Stimulated activated CD8-positive, alpha-beta memory T cell treated with anti-CD3 and anti-CD28 coated beads, Interleukin-4, amount 100 ng/mL, for 1 hour (primary cell): Measurements from ENCODE around the gene GPRC5D.

ENCODE experiments used
- DNase-seq, 2 donors: peaks; one replicate each; pipeline ENCODE4 v3.0.0-alpha.2; 2020; ENCODE audit warnings: low read depth in 2 of 2, low spot score in 1 of 2

The GPRC5D gene

DNA sequence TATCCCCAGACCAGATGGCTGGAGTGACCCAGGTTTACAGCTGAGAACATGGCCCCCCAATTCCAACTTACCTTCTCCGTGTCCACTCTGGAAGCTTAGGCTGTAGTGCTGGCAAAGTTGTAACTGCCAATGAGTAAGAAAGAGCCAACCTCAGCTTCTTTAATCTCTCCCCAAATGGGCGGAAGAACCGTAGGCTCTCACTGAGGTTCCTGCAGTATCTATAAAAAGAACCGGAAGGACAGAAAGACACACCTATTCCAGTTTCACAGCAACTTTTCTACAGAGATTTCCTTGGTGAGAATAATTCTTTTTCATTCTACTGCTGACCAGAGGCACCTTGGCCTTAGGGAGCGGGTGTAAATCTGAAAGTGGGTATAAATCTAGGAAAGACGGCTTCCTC is at the start of gene GPRC5D:
TSS of gene GPRC5D (minus strand) at position 135 of the 400 bp plus-strand sequence. CDS start 1,786 bp downstream, outside the sequence.
- DNase-seq, result no peak

DNA sequence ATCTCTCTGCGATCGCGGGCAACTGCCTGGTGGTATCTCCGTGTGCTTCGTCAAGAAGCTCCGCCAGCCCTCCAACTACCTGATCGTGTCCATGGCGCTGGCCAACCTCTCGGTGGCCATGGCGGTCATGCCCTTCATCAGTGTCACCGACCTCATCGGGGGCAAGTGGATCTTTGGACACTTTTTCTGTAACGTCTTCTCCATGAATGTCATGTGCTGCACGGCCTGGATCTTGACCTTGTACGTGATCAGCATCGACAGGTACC is 49.7 kb upstream of the GPRC5D start:
- no peak for DNase-seq

DNA sequence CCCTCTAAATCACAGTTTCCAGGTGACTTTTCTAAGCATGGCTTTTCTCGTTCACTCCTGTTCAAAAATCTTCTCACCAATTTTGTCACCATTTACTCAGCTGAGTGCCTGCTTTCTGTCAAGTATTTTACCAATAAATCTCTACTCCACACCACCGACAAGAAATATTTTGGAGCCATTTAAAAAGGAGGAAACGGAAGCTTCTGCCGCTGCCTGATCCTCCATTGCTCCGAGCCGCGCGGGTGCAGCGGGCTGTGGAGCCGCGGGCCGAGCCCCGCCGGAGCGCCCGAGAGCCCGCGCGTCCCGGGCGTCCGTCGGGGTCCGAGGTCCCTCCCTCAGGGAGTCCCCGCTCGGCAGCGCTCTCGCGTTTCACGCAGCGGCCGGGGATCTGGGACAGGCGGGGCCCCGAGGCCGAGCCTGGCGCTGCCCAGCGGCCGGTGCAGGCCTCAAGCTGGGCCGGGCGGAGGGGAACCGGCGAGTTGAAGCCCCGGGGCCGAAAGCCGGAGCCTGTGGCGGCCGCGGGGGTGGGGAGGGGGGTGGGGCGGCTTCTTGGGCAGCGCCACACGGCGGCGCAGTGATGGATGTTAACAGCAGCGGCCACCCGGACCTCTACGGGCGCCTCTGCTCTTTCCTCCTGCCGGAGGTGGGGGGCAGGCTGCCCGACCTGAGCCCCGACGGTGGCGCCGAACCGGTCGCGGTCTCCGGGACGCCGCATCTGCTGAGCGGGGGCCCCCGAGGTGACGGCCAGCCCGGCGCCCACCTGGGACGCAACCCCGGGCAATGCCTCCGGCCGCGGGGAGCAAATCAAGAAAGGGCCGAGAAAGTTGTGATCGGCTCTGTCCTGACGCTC is 49.2 kb upstream of the GPRC5D start:
- DNase-seq, result no peak

DNA sequence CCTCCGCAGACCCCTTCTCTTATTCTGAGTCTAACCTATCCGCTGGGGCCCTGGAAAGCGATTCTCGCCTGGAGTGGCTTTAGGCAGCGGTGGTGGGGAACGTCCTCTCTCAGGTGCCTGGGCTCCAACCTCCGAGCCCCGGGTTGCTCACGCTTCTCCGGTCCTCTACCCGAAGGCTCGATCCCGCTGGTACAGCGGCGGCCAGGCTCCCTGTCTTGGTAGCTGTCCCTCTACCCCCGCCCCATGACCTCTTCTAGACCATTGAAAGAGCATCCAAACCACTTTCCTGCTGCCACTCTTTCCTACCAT is 48.6 kb upstream of the GPRC5D start:
- no peak for DNase-seq

DNA sequence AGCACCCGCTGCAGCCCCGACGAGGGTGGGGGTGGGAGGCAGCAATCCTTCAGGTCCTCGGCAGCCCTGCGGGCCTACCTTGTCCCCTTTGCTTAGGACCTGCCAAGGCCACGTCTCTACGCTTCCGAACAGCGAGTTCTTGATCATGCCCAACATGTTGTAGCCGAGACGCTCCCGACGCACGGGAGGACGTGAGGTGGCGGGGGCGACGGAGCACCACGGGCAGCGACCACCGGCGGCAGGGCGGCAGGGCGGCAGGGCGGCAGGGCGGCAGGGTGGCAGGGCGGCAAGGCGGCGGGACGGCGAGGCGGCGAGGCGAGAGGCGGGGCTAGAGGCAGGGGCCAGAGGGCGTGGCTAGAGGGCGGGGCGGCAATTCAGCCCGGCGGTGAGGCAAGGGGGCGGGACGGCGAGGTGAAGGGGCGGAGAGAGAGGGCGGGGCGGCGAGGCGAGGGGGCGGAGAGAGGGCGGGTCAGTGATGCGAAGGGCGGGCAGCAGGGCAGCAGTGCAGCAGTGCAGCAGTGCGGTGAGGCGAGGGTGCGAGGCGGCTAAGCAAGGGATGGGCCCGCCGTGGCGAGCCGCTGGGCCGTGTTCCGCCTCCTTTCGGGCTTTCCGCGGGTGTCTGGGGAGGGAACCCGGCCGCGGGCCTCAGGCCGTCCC is 48.1 kb upstream of the GPRC5D start, which contains the start of gene HEBP1:
TSS of gene HEBP1 (minus strand) at position 307 of the 657 bp plus-strand sequence. CDS start at position 156, 151 bp downstream.
- peak; percentile 94 to 97 for DNase-seq

DNA sequence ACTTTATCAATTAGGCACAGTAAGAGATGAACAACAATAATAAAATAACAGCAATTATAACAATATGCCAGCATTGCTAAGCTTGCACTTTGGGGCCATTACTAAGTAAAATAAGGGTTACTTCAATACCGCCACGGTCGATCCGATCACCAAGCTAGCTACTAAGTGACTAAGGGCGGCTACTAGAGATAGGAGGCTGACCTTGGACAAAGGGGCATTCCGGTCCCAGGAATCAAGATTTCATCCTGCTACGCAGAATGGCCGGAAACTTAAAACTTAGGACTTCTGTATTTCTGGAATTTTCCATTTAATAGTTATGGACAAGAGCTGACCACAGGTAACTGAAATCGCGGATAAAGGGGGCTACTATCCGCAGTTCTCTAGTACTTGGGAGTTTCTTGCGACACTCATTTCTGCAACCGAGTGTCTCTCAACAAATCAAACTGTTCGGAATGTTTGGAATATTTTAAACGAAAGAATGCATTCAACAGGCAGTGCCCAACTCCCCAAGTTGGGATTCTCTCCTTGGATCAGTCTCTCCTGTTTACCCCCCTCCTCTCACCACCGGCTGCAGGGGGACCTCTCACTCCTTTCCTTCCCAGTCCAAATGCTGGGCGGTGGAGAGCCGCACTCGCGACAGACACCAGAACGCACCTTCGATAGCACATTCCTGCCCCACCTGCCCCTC is 47.4 kb upstream of the GPRC5D start:
- no peak for DNase-seq

DNA sequence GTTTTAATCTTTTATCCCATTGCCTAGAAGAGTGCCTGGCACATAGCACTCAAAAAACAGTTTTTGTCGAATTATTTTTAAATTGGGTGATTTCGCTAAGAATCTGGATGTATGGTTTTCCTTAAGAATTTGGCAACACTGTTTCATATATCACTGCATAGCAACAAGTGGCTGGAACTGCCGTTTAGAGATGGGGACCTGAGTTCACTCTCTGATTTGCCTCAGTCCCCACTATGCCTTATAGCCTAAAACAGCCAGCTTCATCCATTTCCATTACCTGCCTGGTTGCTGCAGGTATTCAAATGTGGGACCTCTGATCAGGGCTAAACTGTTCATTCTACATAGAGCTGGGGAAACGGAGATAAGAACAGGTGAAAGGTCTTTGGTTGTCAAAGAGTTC is 46.3 kb upstream of the GPRC5D start:
- DNase-seq, result no peak

DNA sequence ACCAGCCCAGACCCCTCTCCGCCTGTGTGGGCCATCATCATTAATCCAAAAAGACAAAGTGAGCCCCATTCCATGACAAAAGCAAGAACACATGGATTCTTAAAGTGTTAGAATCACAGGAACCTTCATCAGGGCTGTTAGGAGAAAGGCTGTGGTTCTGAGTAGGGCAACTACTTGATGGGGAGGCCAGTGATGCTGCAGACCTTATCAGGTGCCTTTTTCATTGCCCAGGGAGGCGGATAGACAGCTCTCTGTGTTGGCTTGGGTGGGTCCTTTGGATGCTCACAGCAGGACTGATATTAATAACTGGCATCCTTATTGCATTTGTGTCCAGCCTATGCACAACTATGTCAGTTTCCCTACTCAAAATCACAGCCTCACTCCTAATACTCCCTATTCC is 45.8 kb upstream of the GPRC5D start:
- DNase-seq, result no peak

DNA sequence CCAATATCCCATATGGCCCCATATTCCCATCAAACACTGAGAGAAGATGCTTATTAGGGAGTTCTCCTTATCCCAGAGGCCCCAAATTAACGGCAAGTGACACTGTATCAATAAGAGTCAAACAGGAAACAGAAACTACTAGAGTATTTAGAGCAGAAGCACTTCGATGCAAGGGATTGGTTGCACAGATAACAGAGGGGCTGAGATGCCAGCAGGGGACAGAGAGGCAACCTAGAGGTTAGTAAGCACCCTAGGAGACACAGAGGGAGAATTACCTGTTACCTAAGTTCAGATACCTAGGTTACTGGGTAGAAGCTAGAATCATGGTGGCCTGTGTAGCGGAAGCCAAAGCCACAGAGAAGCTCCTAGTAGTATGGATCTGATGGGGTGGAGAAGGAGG is 45.2 kb upstream of the GPRC5D start:
- DNase-seq, result no peak

DNA sequence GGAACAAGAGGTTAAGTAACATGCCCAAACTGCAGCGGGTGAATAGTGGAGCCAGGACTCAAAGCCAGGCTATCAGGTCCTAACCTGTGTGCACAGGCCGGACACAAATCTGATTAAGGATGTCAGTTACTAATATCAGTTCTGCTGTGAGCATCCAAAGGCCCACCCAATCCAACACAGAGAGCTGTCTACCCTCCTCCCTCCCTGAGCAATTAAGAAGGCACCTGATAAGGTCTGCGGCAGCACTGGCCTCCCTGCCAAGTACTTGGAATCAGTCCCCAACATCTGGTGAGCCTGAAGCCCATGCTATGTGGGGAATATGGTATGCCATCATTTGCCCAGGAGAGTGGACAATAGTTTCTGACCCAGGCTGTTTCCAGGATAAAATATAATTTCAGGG is 44.2 kb upstream of the GPRC5D start:
- DNase-seq, result no peak

DNA sequence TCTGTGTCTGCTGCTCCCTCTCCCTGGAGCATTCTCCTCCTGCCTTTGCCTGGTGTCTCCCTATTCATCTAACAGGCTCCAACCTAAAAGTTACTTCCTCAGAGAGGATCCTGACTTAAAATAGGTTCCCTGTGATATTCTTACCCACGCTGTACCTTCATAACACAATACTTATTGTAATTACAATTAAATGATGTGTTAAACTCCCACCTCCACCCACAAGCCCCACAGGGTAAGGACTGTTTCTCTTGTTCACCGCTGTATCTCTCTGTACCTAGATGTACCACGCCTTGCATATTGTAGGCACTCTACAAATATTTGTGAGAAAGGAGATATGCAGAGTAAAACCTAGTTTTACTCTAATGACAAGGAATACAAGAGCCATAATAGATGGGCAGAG is 43.1 kb upstream of the GPRC5D start:
- no peak for DNase-seq

DNA sequence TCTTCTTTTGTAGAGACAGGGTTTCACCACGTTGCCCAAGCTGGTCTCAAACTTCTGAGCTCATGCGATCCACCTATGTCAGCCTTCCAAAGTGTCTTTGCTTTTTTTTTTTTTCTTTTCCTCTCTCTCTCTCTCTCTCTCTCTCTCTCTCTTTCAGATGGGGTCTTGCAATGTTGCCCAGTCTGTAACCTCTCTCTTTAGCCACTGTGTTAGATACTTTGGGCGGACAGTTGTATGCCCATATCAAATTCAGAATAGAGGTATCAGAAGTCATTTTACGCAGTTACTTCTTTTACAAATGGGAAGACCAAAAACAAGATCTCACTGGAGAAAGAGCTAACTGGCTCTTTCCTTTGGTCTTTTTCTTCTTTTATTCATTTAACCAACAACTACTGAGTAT is 41.4 kb upstream of the GPRC5D start:
- DNase-seq, result no peak

DNA sequence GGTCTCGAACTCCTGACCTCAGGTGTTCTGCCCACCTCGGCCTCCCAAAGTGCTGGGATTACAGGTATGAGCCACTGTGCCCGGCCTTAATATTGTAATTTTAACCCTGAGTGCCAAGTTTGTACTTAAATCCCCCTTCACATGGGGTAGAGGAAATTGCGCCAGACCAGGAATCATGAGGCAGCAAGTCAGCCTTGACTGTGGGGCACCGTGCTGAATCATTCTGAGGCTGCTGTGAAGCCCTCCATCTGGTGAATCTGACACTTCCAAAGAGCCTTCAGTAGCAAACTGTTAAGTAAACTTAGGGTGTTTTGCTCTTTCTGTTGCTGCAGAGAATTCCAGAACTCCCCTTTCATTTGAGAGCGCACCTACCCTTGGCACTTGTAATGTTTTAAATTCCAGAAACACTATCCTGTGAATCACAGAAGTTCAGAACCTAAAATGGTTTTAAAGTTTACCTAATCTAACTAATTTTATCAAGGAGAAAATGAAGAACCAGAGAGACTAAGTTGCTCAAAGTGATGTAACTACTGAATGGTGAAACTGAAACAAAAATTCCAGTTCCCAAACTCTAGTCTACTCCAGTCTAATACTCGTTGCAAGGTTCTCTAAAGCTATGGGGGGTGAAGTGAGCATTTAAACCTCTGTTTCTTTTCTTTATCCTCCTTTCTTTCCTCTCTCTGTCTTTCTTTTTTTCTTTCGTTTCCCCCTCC is 40.6 kb upstream of the GPRC5D start:
- no peak for DNase-seq

DNA sequence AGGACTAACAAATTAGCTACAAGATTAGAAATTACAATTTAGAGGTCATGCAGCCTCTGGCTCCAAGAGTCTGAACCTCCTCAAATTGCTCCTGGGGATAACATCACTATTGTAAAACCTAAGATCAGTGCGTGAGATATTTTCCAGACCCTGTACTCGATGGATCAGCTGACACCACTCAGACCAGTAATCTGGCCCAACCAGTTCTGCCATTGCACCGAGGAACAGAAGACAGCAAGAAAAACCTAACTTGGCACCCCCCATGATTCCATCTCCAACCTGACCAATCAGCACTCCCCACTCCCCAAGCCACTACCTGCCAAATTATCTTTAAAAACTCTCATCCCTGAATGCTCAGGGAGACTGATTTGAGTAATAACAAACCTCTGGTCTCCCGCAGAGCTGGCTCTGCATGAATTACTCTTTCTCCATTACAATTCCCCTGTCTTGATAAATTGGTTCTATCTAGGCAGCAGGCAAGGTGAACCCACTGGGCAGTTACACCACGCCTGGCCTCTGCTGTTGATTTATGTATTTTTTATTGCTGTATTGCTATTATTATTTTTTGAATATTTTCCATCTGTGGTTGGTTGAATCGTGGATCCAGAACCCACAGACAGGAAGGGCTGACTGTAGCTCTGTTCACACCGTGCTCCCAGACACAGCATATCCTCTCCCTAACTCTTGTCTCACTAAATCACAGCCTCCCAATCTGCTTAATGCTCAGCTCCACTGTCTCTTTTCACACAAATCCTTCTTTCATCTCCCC is 38.9 kb upstream of the GPRC5D start:
- no peak for DNase-seq

DNA sequence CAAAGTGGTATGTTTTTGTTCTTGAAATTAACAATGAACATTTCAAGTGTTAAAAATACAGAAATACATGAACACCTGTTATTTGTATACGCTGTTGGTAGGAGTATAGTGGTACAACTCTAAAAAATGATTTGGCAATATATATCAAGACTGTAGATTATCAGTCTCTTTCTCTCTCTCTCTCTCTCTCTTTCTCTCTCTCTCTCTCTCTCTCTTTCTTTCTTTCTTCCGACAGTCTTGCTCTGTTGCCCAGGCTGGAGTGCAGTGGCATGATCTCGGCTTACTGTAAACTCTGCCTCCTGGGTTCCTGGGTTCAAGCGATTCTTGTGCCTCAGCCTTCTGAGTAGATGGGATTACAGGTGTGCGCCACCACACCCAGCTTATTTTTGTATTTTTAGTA is 35.5 kb upstream of the GPRC5D start:
- no peak for DNase-seq

DNA sequence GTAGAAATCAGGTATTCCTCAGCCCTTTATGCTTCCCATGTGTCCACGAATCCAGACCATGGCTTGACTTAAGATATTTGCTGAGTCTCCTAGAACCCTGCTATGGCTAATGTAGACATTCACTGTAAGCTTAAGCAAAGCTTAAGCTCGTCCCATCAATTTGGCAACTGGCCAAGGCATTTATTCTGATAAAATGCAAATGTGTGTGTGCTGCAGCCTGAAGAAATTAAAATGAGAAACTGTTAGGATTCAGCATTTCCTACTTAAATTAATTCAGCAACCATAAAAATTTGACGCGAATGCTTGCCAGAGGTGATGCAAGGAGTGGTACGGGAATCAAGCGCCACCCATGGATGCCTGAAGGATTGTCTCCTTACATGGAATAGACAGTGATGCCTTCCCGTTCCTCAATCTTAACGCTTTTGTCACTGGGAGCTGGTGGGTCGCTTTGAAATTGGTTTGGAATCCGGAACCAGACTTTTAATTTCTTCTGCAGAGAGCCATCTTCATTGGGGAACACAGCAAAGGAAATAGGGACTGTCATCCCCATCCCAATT is 34.9 kb upstream of the GPRC5D start:
- DNase-seq, result no peak

DNA sequence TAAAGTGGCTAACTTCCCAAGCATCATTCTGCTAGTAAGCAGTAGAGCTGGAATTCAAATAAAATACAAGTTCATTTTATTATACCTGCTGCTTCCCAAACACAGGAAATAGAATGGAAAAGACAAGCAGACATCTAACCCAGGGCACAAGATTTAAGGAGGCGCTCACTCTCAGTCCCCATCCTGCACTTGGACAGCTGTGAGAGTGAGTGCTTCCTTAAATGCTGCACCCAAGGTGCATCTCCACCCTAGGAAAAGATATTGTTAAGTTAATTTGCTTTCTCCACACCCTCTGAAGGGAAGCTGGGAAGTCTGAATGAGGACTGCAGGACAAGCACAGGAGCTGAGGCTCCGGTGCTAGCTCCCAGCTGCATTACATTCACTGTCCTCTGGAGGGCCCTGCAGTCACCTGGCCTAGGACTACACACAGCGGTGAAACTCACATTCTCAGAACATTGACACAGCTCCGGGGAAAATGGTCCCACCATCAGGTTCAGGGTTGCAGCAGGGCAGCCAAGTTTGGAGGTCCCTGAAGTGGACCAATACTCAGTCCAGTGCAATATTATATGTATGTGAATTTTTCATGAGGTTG is 33.9 kb upstream of the GPRC5D start:
- no peak for DNase-seq

DNA sequence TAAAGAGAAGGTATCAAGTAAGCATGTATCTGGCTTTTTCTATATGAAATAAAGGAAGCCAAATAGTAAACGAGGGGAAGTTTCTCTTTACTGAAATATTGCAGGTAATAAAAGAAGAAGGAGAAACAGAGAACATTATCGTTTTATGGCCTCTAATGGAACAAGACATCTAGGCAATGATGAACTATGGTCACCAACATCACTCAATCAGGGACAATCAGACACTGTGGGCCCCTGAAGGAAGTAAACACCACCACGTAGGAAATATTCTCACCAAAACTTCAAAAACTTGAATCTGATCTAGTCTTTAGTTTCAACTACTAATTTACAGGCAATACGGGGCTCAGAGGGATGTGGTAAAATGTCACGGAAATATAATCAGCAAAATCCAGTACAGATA is 32.2 kb upstream of the GPRC5D start:
- no peak for DNase-seq

DNA sequence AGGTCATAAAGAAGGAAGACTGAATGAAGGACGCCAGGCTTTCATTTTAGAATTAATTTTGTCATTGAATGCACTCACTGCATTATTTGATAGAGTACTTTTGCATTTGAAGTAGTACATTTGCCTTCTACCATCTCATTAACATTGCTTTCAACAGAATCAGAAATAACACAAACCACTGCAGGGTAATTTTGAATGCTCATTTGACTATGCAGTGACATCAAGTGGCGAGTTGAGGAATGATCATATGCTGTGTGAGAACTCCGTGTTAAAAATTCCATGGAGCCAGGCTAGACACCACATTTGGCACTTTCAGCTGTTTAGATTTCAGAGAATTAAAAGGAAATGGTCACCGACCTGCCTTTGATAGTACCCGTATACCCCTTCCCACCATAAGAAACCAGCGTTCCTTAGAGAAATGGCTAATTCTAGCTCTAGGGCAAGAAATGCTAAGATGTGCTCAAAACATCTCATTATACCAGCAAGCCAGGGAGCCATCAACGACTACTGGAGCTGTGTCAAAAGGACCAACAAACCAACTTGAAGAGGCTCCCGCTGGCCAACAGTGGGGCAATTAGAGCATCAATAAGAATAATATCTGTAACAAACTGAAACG is 31.6 kb upstream of the GPRC5D start:
- no peak for DNase-seq

DNA sequence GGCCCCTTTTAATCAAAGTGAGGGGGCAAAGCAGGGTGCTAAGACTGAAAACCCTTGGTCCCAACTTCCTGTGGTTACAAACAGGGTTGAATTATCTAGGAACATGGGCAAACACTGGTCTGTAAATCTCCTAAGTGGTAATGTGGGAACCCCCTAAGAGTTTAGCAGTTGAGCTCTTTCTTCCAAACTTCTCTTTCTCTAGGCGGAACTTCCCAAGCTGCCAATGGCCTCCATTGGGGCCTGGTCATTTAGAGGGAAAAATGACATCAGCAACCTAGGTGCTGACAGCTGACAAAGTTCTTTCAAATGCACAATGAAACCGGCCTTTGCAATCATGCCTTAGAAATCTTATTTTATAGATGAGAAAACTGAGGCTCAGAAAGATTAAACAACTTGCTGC is 30.4 kb upstream of the GPRC5D start:
- no peak for DNase-seq
